Measurements from ENCODE around the gene CRIM1.

Gene CRIM1

DNA sequence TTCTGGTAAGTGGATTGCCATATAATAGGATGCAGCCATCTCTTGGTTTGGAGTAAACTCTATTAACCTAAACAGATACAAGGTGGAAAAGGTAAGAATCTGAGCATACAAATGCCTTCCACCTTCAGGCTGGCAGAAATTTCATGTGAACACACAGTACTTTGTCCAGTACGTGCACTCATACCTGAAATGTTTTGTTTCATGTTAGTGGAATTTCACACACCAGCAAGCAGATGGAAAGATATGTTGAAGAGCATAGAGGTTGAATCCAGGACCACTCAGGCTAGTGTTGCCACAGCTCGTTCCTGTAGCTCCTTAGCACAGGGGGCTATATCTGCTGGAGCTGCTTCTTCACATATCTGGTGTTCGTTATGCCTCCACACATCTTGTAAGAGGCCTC, 34.0 kb downstream of the CRIM1 start:
- H2AFZ ChIP-seq (ENCODE audit: low read depth, low read length): no peak overlapping the region
- TF ChIP-seq CTCF (IDR thresholded peaks at IDR 0.05; ENCODE audit: borderline replicate concordance, extremely low read depth, low read length, poor library complexity, severe bottlenecking): no peak
- no peak for TF ChIP-seq EZH2 (IDR thresholded peaks at IDR 0.05; ENCODE audit: borderline replicate concordance, low read depth, low read length, severe bottlenecking)
- H3K4me2 ChIP-seq (ENCODE audit: insufficient read depth, low read length): no peak overlapping the region
- no peak overlapping the region for H3K27ac ChIP-seq (ENCODE audit: low read length)
- ATAC-seq (ENCODE audit: insufficient read depth, low read depth) (no peak), DNase-seq (no peak)
- no peaks in the 10 kb centered on the region for H4K20me1 ChIP-seq (ENCODE audit: insufficient read depth, low read length)
- H3K4me3 ChIP-seq (ENCODE audit: low read depth in 1 of 2, low read length in 2 of 2): no peak overlapping the region
- H3K4me1 ChIP-seq (ENCODE audit: insufficient read depth, low read length): no peaks in the 10 kb centered on the region
- no peaks in the 10 kb centered on the region for H3K27me3 ChIP-seq (ENCODE audit: insufficient read depth, low read length, poor library complexity)
- H3K79me2 ChIP-seq (ENCODE audit: insufficient read depth, low read length): no peaks in the 10 kb centered on the region
- H3K9me3 ChIP-seq (ENCODE audit: insufficient read depth, low read length, severe bottlenecking): no peaks in the 10 kb centered on the region
- no peak overlapping the region for H3K9ac ChIP-seq (ENCODE audit: low read depth, low read length)
- H3K36me3 ChIP-seq (ENCODE audit: insufficient read depth, low read length): no peaks in the 10 kb centered on the region

DNA sequence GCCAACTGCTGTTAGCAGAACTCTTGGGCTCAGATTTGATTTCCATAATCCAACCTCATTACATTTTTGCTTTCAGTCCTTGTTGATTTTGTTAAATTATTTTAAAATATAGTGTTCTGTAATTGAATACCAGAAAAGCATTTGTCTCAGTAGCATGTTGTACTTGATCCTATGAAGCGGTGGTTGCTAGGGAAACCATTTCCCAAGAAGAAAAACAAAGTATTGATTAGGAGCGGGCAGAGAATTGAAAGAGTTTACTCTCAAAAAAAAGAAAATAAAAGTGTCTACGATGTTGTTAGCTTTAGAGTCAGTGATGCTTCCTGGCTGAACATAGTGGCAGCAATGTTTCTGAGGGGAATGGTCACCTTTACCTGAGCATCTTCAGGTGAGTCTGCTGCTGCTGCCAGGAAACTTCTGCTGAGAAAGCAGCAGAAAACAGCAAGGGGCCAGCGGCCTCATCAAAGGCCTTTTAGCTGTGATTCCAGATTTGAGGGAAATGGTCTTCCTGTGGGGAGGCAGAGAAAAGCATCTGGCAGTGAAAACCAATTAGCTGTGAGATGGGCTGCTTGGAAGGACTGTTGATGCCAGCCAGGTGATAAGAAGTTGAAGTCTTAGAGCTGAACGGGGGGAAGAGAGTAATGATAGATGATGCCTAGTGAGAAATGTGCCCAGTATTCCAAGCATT, 37.1 kb downstream of the CRIM1 start:
- TF ChIP-seq EZH2 (IDR thresholded peaks at IDR 0.05; ENCODE audit: borderline replicate concordance, low read depth, low read length, severe bottlenecking) (no peak), CTCF (IDR thresholded peaks at IDR 0.05; ENCODE audit: borderline replicate concordance, extremely low read depth, low read length, poor library complexity, severe bottlenecking) (no peak)
- H3K4me2 ChIP-seq (ENCODE audit: insufficient read depth, low read length): no peak overlapping the region
- no peaks in the 10 kb centered on the region for H3K36me3 ChIP-seq (ENCODE audit: insufficient read depth, low read length)
- no peak for ATAC-seq (ENCODE audit: insufficient read depth, low read depth)
- no peaks in the 10 kb centered on the region for H4K20me1 ChIP-seq (ENCODE audit: insufficient read depth, low read length)
- H3K27me3 ChIP-seq (ENCODE audit: insufficient read depth, low read length, poor library complexity): no peaks in the 10 kb centered on the region
- H3K4me3 ChIP-seq (ENCODE audit: low read depth in 1 of 2, low read length in 2 of 2): no peak overlapping the region
- no peaks in the 10 kb centered on the region for H3K4me1 ChIP-seq (ENCODE audit: insufficient read depth, low read length)
- H3K27ac ChIP-seq (ENCODE audit: low read length): no peak overlapping the region
- no peak for DNase-seq
- no peaks in the 10 kb centered on the region for H3K9me3 ChIP-seq (ENCODE audit: insufficient read depth, low read length, severe bottlenecking)
- no peak overlapping the region for H2AFZ ChIP-seq (ENCODE audit: low read depth, low read length)
- H3K9ac ChIP-seq (ENCODE audit: low read depth, low read length): no peak overlapping the region
- no peaks in the 10 kb centered on the region for H3K79me2 ChIP-seq (ENCODE audit: insufficient read depth, low read length)

GRCh38 chr2:36393738-36394256, 38.2 kb downstream of the CRIM1 start:
- DNase-seq: no peak
- H3K4me2 ChIP-seq (ENCODE audit: insufficient read depth, low read length): no peak overlapping the region
- H3K4me3 ChIP-seq (ENCODE audit: low read depth in 1 of 2, low read length in 2 of 2): no peak overlapping the region
- H3K27ac ChIP-seq (ENCODE audit: low read length): no peak overlapping the region
- no peaks in the 10 kb centered on the region for H3K36me3 ChIP-seq (ENCODE audit: insufficient read depth, low read length)
- no peaks in the 10 kb centered on the region for H3K27me3 ChIP-seq (ENCODE audit: insufficient read depth, low read length, poor library complexity)
- TF ChIP-seq CTCF (IDR thresholded peaks at IDR 0.05; ENCODE audit: borderline replicate concordance, extremely low read depth, low read length, poor library complexity, severe bottlenecking) (no peak), EZH2 (IDR thresholded peaks at IDR 0.05; ENCODE audit: borderline replicate concordance, low read depth, low read length, severe bottlenecking) (no peak)
- H3K4me1 ChIP-seq (ENCODE audit: insufficient read depth, low read length): no peaks in the 10 kb centered on the region
- H3K79me2 ChIP-seq (ENCODE audit: insufficient read depth, low read length): no peaks in the 10 kb centered on the region
- H3K9ac ChIP-seq (ENCODE audit: low read depth, low read length): no peak overlapping the region
- no peak overlapping the region for H2AFZ ChIP-seq (ENCODE audit: low read depth, low read length)
- ATAC-seq (ENCODE audit: insufficient read depth, low read depth): no peak
- no peaks in the 10 kb centered on the region for H3K9me3 ChIP-seq (ENCODE audit: insufficient read depth, low read length, severe bottlenecking)
- no peaks in the 10 kb centered on the region for H4K20me1 ChIP-seq (ENCODE audit: insufficient read depth, low read length)

Measured in DND-41 (cell line).